Esophagus muscularis mucosa (tissue), 4 donors: Measurements from ENCODE around the gene ANKRD23. TPM values are rescaled to one million over a fixed set of nuclear protein-coding genes. Genes with fewer than 3 reads are reported as not detected.

Experiments
- DNase-seq: peaks from one replicate; pipeline ENCODE4 v3.0.0-alpha.2; 2017; ENCODE audit errors: extremely low spot score
- H3K27ac ChIP-seq, 4 donors: fragments of 200-600 bp; sonication (generic); replicated peaks in 1 of 4; 1 replicate in 3 of 4; 2 replicates in 1 of 4; pipeline ENCODE4 v1.5.1; 2016 to 2019; ENCODE audit warnings: mild to moderate bottlenecking in 1 of 4
- H3K27me3 ChIP-seq, 4 donors: fragments of 200-600 bp; sonication (generic); one replicate each; pipeline versions ENCODE4 v1.5.1 to v1.6.0; 2016 to 2019
- H3K36me3 ChIP-seq, 4 donors: fragments of 200-600 bp; sonication (generic); one replicate each; pipeline ENCODE4 v1.5.1; 2016 to 2019
- H3K4me1 ChIP-seq, 4 donors: fragments of 200-600 bp; sonication (generic); one replicate each; pipeline ENCODE4 v1.5.1; 2016 to 2019
- H3K4me3 ChIP-seq, 4 donors: fragments of 200-600 bp; sonication (generic); 1 replicate in 2 of 4; 2 replicates in 2 of 4; pipeline ENCODE4 v1.5.1; 2016 to 2019; ENCODE audit warnings: mild to moderate bottlenecking in 4 of 4, moderate library complexity in 1 of 4
- H3K9me3 ChIP-seq, 4 donors: fragments of 200-600 bp; sonication (generic); 1 replicate in 3 of 4; 2 replicates in 1 of 4; pipeline ENCODE4 v1.5.1; 2016 to 2019
- CTCF ChIP-seq, 3 experiments: fragments of 200-600 bp in 2 of 3; fragments of 450-650 bp in 1 of 3; sonication (generic) in 2 of 3; IDR thresholded peaks; one replicate each; pipeline ENCODE4 v1.5.1; 2017 to 2019; ENCODE audit warnings: antibody characterized with exemption in 3 of 3, mild to moderate bottlenecking in 2 of 3, moderate library complexity in 1 of 3
- EP300 ChIP-seq: sonication (generic); formaldehyde crosslinking; IDR thresholded peaks from one replicate; pipeline ENCODE4 v1.6.1; 2017; ENCODE audit warnings: antibody characterized with exemption
- POLR2A ChIP-seq: fragments of 450-650 bp; IDR thresholded peaks from one replicate; pipeline ENCODE4 v1.6.1; 2017; ENCODE audit warnings: antibody characterized with exemption, moderate library complexity, mild to moderate bottlenecking, low read depth
- POLR2AphosphoS5 ChIP-seq, 2 donors: sonication (generic); formaldehyde crosslinking; IDR thresholded peaks; one replicate each; pipeline ENCODE4 v1.6.1; 2017; ENCODE audit warnings: antibody characterized with exemption in 2 of 2
- WGBS: methylation state at CpG from one replicate; pipeline ENCODE4 v1.1.5; 2018; 5-methylcytosine and 5-hydroxymethylcytosine counted together
- intact Hi-C: fragments of 100-400 bp; cut with DNase I; formaldehyde crosslinking; loops from one replicate; pipeline ENCODE4 v1.15.1; 2023
- total RNA-seq, 4 donors: library from RNA; depleted of rRNA; stranded (reverse); fragments of >200 nt; gene quantifications; one replicate each; pipeline versions ENCODE4 v1.1.0 to v1.2.1, GENCODE V29; 2016

The ANKRD23 gene
- total RNA-seq, 4 donors from 2014 or later: 2.2 to 6.0 (median 4.2) TPM

GRCh38 chr2:96874198-96874831, 30.5 kb upstream of the ANKRD23 start:
- no peak for TF ChIP-seq POLR2AphosphoS5 (IDR thresholded peaks at IDR 0.05)
- no peak for TF ChIP-seq CTCF (IDR thresholded peaks at IDR 0.05)
- no peak for TF ChIP-seq EP300
- no peak for TF ChIP-seq POLR2A
- 53% methylated on average over 18 of the region's 18 CpGs for WGBS
- intact Hi-C loops: no loop called here
- no peak for DNase-seq
- H3K4me1 ChIP-seq: peaks cover 27 to 57% (median 45%) of the 10 kb centered on the region in 4 donors
- H3K4me3 ChIP-seq: no peak overlapping the region
- no peaks in the 10 kb centered on the region for H3K36me3 ChIP-seq
- H3K9me3 ChIP-seq: no peaks in the 10 kb centered on the region
- H3K27ac ChIP-seq: peak overlapping the region; percentile 42 to 100 (median 52)
- no peaks in the 10 kb centered on the region for H3K27me3 ChIP-seq

GRCh38 chr2:96873651-96874096, 29.9 kb upstream of the ANKRD23 start:
- Histone ChIP-seq H3K4me3 (no peak overlapping the region), H3K4me1 (peaks cover 27 to 57% (median 45%) of the 10 kb centered on the region in 4 donors), H3K9me3 (no peaks in the 10 kb centered on the region), H3K27me3 (no peaks in the 10 kb centered on the region), H3K36me3 (no peaks in the 10 kb centered on the region), H3K27ac (peak overlapping the region; percentile 42 to 100 (median 52))
- intact Hi-C loops: no loop called here
- WGBS: 62% methylated on average over 8 of the region's 8 CpGs
- TF ChIP-seq POLR2AphosphoS5 (IDR thresholded peaks at IDR 0.05): peak in 1 of 2 donors; percentile 38
- no peak for TF ChIP-seq EP300
- DNase-seq: no peak

GRCh38 chr2:96872591-96873349, 28.9 kb upstream of the ANKRD23 start:
- 80% methylated on average over 12 of the region's 14 CpGs for WGBS
- intact Hi-C loops: no loop called here
- no peak for DNase-seq
- Histone ChIP-seq H3K27ac (peak overlapping the region in 3 of 4 donors; percentile 42 to 100 (median 60)), H3K4me1 (peaks cover 29 to 63% (median 50%) of the 10 kb centered on the region in 4 donors), H3K9me3 (no peaks in the 10 kb centered on the region), H3K4me3 (no peak overlapping the region), H3K36me3 (peaks cover 0 to under 1% (median 0%) of the 10 kb centered on the region in 4 donors), H3K27me3 (no peaks in the 10 kb centered on the region)
- no peak for TF ChIP-seq POLR2A
- no peak for TF ChIP-seq POLR2AphosphoS5 (IDR thresholded peaks at IDR 0.05)
- no peak for TF ChIP-seq CTCF (IDR thresholded peaks at IDR 0.05)
- TF ChIP-seq EP300: no peak

- Histone ChIP-seq H3K36me3 (peaks cover under 1 to 20% (median 18%) of the 10 kb centered on the region in 4 donors), H3K4me3 (peak overlapping the region; percentile 89 to 99 (median 90)), H3K27me3 (no peaks in the 10 kb centered on the region), H3K9me3 (no peaks in the 10 kb centered on the region), H3K4me1 (peaks cover 49 to 81% (median 71%) of the 10 kb centered on the region in 4 donors), H3K27ac (peak overlapping the region; percentile 98 to 100 (median 99))
- TF ChIP-seq EP300 (no peak), POLR2AphosphoS5 (IDR thresholded peaks at IDR 0.05) (peak; percentile 43 to 49), POLR2A (no peak), CTCF (IDR thresholded peaks at IDR 0.05) (no peak)
- WGBS: 16% methylated on average over 10 of the region's 13 CpGs
- no peak for DNase-seq
- intact Hi-C loops: loop anchor here (1.0 kb wide), 1 partner anchor 81 kb away; no protein-coding TSS in a partner anchor
Observed at GRCh38 chr2:96870626-96871255, 26.9 kb upstream of the ANKRD23 start.
